ENCODE data around the gene KIF3A.

Gene KIF3A

GRCh38 chr5:132667309-132667708 lies 70.0 kb downstream of the KIF3A start:
- DNase-seq, result no peak
- H3K36me3 ChIP-seq (replicated peaks; ENCODE audit: insufficient read depth, low read length), result no peaks in the 10 kb centered on the region
- H3K9me2 ChIP-seq (replicated peaks; ENCODE audit: insufficient read depth, low read length), result no peaks in the 10 kb centered on the region
- no peak overlapping the region for H3K27ac ChIP-seq (ENCODE audit: low read length)
- H2AFZ ChIP-seq (ENCODE audit: low read length), result no peak overlapping the region
- H4K20me1 ChIP-seq (ENCODE audit: insufficient read depth, low read length), result no peaks in the 10 kb centered on the region
- no peak overlapping the region for H3K9ac ChIP-seq (ENCODE audit: low read length)
- no peaks in the 10 kb centered on the region for H3K27me3 ChIP-seq (replicated peaks; ENCODE audit: insufficient read depth, low read length)
- H3F3A ChIP-seq (ENCODE audit: insufficient read depth, low read length), result no peaks in the 10 kb centered on the region
- no peak overlapping the region for H3K4me2 ChIP-seq (ENCODE audit: low read depth, low read length)
- TF ChIP-seq EZH2phosphoT487 (IDR thresholded peaks at IDR 0.05; ENCODE audit: low read length) (no peak), CTCF (IDR thresholded peaks at IDR 0.05; ENCODE audit: low read length) (no peak), EZH2 (optimal IDR thresholded peaks at IDR 0.05; ENCODE audit: low read depth, low read length) (no peak)
- H3K4me1 ChIP-seq (ENCODE audit: low read length), result peaks cover 6% of the 10 kb centered on the region
- no peaks in the 10 kb centered on the region for H3K9me3 ChIP-seq (replicated peaks; ENCODE audit: insufficient read depth, low read length)
- H3K79me2 ChIP-seq (ENCODE audit: low read length), result no peaks in the 10 kb centered on the region
- H3K4me3 ChIP-seq (ENCODE audit: low read length), result no peak overlapping the region

GRCh38 chr5:132666310-132667123 lies 70.8 kb downstream of the KIF3A start:
- H4K20me1 ChIP-seq (ENCODE audit: insufficient read depth, low read length), result no peaks in the 10 kb centered on the region
- H3K27me3 ChIP-seq (replicated peaks; ENCODE audit: insufficient read depth, low read length), result no peaks in the 10 kb centered on the region

DNA sequence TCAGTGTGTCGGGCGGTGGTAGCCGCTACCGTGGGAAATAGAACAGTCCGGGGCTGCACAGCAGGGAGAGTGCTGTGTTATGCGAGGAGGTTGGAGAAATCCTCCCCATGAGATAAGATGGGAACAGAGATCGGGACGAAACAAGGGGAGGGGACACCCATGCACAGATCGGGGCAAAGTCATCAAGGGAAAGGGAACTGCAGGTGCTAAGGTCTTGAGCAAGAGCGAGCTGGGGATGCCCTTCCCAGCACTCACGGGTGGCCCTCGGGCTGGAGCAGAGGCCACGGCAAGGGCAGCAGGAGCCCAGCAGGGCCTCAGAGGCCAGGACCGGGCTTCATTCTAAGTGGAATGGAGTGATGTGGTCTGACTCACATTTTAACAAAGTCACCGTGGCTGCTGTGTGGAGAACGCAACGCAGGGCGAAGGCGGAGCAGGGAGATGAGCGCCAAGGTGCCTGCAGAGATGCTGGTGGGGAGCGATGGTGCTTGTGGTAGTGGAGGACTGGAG lies 71.7 kb downstream of the KIF3A start:
- Histone ChIP-seq H2AFZ (ENCODE audit: low read length) (no peak overlapping the region), H3K79me2 (ENCODE audit: low read length) (no peaks in the 10 kb centered on the region), H3K36me3 (replicated peaks; ENCODE audit: insufficient read depth, low read length) (no peaks in the 10 kb centered on the region), H3K4me1 (ENCODE audit: low read length) (peaks cover 6% of the 10 kb centered on the region), H3K27me3 (replicated peaks; ENCODE audit: insufficient read depth, low read length) (no peaks in the 10 kb centered on the region), H3F3A (ENCODE audit: insufficient read depth, low read length) (no peaks in the 10 kb centered on the region), H3K9me3 (replicated peaks; ENCODE audit: insufficient read depth, low read length) (no peaks in the 10 kb centered on the region), H3K4me2 (ENCODE audit: low read depth, low read length) (no peak overlapping the region), H4K20me1 (ENCODE audit: insufficient read depth, low read length) (no peaks in the 10 kb centered on the region), H3K4me3 (ENCODE audit: low read length) (no peak overlapping the region), H3K9ac (ENCODE audit: low read length) (no peak overlapping the region), H3K27ac (ENCODE audit: low read length) (no peak overlapping the region), H3K9me2 (replicated peaks; ENCODE audit: insufficient read depth, low read length) (no peaks in the 10 kb centered on the region)
- no peak for DNase-seq
- no peak for TF ChIP-seq EZH2phosphoT487 (IDR thresholded peaks at IDR 0.05; ENCODE audit: low read length)
- no peak for TF ChIP-seq EZH2 (optimal IDR thresholded peaks at IDR 0.05; ENCODE audit: low read depth, low read length)
- TF ChIP-seq CTCF (IDR thresholded peaks at IDR 0.05; ENCODE audit: low read length), result no peak

More at GRCh38 chr5:132666310-132667123, 70.8 kb downstream of the KIF3A start:
- no peak overlapping the region for H3K9ac ChIP-seq (ENCODE audit: low read length)
- no peak overlapping the region for H3K4me3 ChIP-seq (ENCODE audit: low read length)
- H3K36me3 ChIP-seq (replicated peaks; ENCODE audit: insufficient read depth, low read length), result no peaks in the 10 kb centered on the region
- no peaks in the 10 kb centered on the region for H3K79me2 ChIP-seq (ENCODE audit: low read length)
- no peak for DNase-seq
- H2AFZ ChIP-seq (ENCODE audit: low read length), result no peak overlapping the region
- no peak for TF ChIP-seq EZH2phosphoT487 (IDR thresholded peaks at IDR 0.05; ENCODE audit: low read length)
- TF ChIP-seq EZH2 (optimal IDR thresholded peaks at IDR 0.05; ENCODE audit: low read depth, low read length), result no peak
- no peak for TF ChIP-seq CTCF (IDR thresholded peaks at IDR 0.05; ENCODE audit: low read length)
- no peaks in the 10 kb centered on the region for H3K9me3 ChIP-seq (replicated peaks; ENCODE audit: insufficient read depth, low read length)
- no peak overlapping the region for H3K4me2 ChIP-seq (ENCODE audit: low read depth, low read length)
- H3F3A ChIP-seq (ENCODE audit: insufficient read depth, low read length), result no peaks in the 10 kb centered on the region
- no peak overlapping the region for H3K27ac ChIP-seq (ENCODE audit: low read length)
- peaks cover 6% of the 10 kb centered on the region for H3K4me1 ChIP-seq (ENCODE audit: low read length)
- no peaks in the 10 kb centered on the region for H3K9me2 ChIP-seq (replicated peaks; ENCODE audit: insufficient read depth, low read length)

Data from MM.1S (cell line).